Activated CD4-positive, CD25-positive, alpha-beta regulatory T cell (primary cell): ENCODE results near the gene C15orf40.
"Not testable (repeated sequence)": the region's sequence is repeated elsewhere in the genome, so short reads cannot be mapped to it uniquely, and the experiment has no call there.

ENCODE experiments used
- DNase-seq, 4 experiments: peaks; one replicate each; lab custom pipeline; 2025; lab: John Stamatoyannopoulos, UW

Gene C15orf40

GRCh38 chr15:82951472-82952157, 59.8 kb downstream of the C15orf40 start:
- DNase-seq: no peak

DNA sequence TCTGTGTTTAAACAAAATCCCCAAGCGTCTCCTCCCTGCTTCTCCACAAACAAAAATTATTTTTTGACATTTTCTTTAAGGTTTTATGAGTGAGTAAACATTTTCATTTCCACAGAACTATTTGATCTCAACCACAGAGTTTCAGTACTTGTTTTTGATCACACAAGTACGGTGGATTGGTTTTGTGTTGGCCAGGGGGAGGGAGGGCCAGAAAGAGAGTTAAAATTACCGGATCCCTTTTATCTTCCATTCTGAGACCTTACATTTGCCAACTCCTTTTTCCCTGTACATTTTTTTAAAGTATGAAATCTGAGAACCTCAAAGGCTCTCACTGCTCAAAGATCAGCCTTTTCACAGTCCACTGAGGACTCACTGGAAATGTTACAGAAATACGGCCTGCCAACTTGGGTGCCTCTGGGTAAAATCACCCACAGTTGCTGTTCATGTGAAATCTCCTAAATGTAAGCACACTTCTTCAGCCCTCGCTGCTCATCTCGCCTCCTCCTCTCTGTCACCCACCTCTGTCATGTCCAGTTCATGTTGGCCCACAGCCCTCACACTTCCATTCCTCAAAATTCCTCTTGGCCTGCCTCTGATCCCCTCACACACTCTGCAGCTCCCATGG, 60.6 kb downstream of the C15orf40 start:
- no peak for DNase-seq

DNA sequence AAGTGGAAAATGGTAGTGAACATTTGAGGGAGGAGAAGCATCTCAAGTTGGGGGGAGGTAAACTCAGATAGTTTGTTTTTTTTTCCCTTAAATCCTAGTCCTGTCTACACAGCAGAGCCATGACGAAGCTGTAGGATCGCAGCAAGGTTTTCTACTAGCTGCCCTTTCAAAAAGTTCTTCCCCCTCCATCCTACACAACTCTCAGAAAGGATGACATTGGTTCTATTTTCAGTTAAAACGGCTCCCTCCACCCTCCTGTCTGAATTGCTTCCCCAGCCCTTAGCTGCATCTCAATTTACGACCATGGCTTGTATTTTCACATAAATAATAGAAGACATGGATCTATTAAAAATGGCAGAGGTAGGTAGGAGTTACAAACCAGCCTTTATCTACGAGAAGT, 61.1 kb downstream of the C15orf40 start:
- DNase-seq: no peak

GRCh38 chr15:82946155-82946701, 65.2 kb downstream of the C15orf40 start:
- DNase-seq: no peak

GRCh38 chr15:82945326-82945725, 66.1 kb downstream of the C15orf40 start:
- DNase-seq: no peak

- no peak for DNase-seq
Observed at GRCh38 chr15:82944821-82945220, 66.6 kb downstream of the C15orf40 start.

DNA sequence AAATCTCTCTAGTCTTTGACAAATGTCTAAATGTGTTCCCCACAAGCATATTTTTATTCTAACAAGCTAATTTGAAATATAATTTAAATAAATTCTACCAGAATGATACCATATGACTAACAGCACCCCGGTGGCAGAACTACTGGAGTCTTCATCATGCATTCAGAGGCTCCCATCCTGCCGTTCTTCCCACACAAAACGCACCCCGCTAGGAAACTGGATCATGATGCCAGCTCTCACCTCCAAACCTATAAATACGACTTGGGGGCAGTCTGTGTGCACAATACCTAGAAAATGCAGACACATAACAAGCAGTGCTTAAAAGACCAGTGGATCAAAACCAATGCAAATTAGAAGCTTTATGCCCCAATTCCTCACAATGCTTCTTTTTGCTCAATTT, 67.4 kb downstream of the C15orf40 start:
- no peak for DNase-seq

- DNase-seq: no peak
Observed at GRCh38 chr15:82943176-82943575, 68.3 kb downstream of the C15orf40 start.

DNA sequence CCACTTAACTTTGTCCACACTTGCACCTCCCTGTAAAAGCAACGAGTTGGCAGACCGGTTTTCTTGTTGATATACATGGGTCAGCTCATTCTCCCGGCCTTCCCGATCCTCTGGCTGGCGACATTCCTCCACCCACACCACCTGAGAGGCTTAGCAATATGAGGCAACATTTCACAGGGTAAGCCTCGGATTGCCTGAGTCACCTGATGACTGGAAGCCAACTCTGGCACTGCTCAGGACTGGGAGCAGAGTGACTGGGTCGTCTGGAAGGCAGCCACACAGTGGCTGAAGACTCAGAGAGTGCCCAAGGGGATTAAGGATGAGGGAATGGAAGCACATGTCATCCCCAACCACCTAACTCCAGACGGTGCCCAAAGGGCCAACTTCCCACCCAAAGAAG, 68.7 kb downstream of the C15orf40 start:
- no peak for DNase-seq

DNA sequence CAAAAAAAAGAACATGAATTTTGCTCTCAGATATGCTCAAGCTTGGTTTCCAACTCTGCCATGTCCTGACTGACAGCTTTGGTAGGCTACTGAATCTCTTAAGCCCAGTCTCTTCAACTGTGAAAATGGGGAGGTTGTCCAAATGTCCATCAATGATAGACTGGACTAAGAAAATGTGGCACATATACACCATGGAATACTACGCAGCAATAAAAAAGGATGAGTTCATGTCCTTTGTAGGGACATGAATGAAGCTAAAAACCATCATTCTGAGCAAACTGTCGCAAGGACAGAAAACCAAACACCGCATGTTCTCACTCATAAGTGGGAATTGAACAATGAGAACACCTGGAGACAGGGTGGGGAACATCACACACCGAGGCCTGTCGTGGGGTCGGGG, 71.8 kb downstream of the C15orf40 start:
- DNase-seq: not testable (repeated sequence)
